Stimulated activated naive CD4-positive, alpha-beta T cell (primary cell): ENCODE measurements around the gene DEF6.
"Not testable (repeated sequence)": the region's sequence is repeated elsewhere in the genome, so short reads cannot be mapped to it uniquely, and the experiment has no call there.

ENCODE experiments used
- DNase-seq, 6 experiments: peaks; one replicate each; lab custom pipeline; 2025; lab: John Stamatoyannopoulos, UW

The DEF6 gene

GRCh38 chr6:35311390-35312075, 13.9 kb downstream of the DEF6 start:
- DNase-seq = peak; percentile 34 to 70 (median 59)

- no peak for DNase-seq
These were observed 14.6 kb downstream of the DEF6 start for GRCh38 chr6:35312076-35312800.

DNA sequence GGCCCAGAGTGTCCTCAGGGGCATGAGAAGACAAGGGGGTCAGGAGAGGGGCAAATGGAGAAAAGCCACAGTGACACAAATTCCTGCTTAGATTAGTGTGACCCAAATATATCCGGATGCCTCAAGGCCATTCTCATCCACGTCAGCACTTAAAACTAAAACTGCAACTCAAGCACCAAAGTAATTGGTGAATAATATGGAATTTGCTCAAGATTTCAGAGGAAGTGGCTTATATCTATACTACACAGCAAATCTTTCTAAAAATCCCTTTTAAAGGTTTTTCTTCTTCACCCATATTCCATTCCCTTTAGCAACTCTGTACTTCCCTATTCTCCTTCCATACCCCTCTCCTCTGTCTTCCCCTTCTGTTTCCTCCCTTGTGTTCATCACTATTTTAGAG, 15.2 kb downstream of the DEF6 start:
- no peak for DNase-seq

GRCh38 chr6:35317483-35318195, 20.0 kb downstream of the DEF6 start:
- DNase-seq = no peak

- DNase-seq = no peak
These were observed 20.9 kb downstream of the DEF6 start for GRCh38 chr6:35318196-35319171.

GRCh38 chr6:35319346-35320030, 21.9 kb downstream of the DEF6 start:
- no peak for DNase-seq

- DNase-seq = no peak
These were observed 22.4 kb downstream of the DEF6 start for GRCh38 chr6:35320031-35320410.

GRCh38 chr6:35321091-35321490, 23.5 kb downstream of the DEF6 start:
- DNase-seq = no peak

- peak; percentile 57 to 77 (median 68) for DNase-seq
These were observed 29.9 kb downstream of the DEF6 start for GRCh38 chr6:35327349-35328027.

DNA sequence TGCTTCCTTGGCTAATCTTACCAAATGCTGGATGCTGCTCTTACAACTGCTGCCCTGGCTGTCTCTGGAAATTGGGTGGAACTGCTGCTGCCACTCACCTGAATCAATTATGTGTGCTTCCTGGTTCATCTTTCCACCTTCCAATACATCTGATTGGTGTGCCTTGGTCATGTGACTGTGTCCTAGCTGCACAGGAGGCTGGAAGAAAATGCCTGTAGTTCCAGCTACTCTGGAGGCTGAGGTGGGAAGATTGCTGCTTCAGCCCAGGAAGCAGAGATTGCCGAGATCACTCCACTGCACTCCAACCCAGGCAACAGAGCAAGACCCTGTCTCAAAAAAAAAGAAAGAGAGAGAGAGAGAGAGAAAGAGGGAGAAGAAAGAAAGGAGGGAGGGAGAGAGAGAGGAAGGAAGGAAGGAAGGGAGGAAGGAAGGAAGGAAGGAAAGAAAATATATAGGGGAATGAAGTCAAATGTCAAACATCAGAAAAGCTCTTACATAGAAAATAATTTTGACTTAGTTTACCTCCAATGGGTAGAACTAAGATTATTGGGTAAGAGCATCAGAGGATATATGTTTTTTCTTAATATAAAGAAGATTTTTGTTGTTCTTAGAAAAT, 30.6 kb downstream of the DEF6 start:
- no peak for DNase-seq

DNA sequence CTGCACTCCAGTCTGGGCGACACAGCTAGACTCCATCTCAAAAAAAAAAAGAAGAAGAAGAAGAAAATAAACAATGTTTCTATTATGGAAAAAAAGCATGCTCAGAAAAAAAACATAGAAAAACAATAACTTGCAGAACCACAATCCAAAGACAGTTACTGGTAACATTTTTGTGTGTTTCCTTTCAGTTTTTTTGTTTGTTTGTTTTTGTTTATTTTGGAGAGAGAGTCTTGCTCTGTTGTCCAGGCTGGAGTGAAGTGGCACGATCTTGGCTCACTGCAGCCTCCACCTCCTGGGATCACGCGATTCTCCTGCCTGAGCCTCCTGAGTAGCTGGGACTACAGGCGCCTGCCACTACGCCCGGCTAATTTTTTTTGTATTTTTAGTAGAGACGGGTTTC, 31.3 kb downstream of the DEF6 start:
- not testable (repeated sequence) for DNase-seq

DNA sequence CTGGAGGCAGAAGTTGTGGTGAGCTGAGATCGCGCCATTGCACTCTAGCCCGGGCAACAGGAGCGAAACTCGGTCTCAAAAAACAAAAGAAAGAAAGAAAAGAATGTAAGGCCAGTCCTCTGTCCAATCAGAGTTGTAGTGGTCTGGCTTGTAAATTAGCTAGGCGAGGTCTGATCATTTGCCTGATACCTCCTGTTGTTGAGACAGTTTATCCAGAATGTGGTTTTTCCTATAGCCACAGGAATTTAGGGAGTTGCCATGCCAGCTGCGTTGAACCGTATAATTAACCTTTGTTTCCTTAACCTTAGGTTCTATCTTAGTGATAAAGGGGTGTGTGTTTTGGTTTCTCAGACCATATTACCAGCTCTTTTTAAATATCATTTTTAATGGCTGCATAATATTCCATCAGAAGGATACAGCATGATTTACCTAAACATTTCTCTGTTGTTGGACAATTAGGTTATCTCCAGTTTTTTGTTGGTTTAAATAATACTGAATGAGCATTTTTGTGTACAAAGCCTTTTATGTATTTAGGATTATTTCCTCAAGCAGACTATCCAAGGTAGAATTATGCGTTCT, 33.0 kb downstream of the DEF6 start:
- no peak for DNase-seq

DNA sequence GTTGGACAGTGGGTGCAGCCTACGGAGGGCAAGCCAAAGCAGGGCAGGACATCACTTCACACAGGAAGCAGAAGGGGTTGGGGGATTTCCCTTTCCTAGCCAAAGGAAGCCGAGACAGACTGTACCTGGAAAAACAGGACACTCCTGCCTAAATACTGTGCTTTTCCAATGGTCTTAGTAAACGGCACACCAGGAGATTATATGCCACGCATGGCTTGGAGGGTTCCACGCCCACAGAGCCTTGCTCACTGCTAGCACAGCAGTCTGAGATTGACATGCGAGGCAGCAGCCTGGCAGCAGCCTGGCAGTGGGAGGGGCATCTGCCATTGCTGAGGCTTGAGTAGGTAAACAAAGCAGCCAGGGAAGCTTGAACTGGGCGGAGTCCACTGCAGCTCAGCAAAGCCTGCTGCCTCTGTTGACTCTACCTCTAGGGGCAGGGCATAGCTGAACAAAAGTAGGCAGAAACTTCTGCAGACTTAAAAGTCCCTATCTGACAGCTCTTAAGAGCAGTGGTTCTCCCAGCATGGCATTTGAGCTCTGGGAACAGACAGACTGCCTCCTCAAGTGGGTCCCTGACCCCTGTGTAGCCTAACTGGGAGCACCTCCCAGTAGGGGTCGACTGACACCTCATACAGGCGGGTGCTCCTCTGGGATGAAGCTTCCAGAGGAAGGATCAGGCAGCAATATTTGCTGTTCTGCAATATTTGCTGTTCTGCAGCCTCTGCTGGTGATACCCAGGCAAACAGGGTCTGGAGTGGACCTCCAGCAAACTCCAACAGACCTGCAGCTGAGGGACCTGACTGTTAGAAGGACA, 34.7 kb downstream of the DEF6 start:
- peak; percentile 65 to 83 (median 75) for DNase-seq

DNA sequence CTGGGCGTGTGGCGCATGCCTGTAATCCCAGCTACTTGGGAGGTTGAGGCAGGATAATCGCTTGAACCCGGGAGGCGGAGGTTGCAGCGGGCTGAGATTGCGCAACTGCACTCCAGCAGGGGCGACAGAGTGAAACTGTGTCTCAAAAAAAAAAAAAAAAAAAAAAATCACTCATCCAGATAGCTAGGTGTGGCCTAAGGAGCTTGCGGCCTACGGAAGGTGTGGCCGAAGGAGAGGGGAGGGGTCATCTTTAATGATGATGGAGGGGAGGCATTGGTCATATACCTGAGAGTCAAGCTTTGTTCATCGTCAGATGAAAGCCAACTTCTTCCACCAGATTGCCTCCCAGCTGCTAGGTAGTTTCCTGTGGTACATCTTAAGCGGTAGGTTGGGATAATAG, 43.9 kb downstream of the DEF6 start:
- DNase-seq = no peak

GRCh38 chr6:35342258-35343091, 44.9 kb downstream of the DEF6 start, which contains the start of gene PPARD:
Gene PPARD (plus strand): TSS chr6:35342558. CDS start chr6:35411088, 68,530 bp downstream.
- peak; percentile 89 to 97 (median 96) for DNase-seq

DNA sequence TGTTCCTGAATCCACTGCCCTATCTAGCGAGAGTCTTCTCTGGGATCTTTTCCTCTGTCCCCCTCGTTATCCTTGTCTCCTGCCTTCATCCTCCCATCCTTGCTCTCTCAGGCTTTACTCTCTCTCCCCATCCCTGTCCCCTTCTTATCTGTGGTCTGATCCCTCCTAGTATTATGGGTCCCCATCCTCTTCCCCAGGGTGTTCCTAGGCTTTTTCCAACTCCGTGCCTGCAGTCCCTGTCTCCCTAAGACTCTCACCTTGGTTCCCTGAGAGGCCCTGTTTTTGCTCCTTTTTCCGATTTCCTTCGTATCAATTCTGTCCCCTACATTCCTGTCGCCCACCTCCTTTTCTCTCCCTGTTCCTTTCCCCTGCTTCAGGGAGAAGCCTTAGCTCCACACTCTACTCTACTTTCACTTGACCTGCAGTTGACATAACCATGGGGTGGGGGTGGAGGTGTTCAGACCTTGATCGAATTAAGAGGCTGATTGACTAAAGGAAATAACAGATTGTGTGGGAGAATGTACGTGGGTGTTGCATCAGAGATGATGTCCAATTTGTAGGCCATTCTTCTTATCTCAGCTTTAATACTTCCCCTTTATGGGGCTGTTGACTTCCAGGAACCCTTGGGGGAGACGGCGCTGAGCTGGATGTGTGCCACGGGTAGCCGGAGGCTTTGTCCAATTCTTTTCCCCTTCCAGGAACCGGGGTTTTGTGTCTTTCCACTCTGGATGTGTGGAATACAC, 45.6 kb downstream of the DEF6 start:
- peak in 2 of 6 experiments; percentile 11 to 44 for DNase-seq
